Mesendoderm (in vitro differentiated cells): ENCODE data around the gene ENPP7.

ENCODE experiments used
- DNase-seq: peaks from one replicate; pipeline ENCODE4 v3.0.0; 2013
- H2AK5ac ChIP-seq: 2 replicates; pipeline ENCODE4 v1.6.1; 2013; ENCODE audit warnings: low read length, inconsistent platforms
- H2BK120ac ChIP-seq: 2 replicates; pipeline ENCODE4 v1.6.1; 2013; ENCODE audit warnings: low read depth, mild to moderate bottlenecking, low read length, moderate library complexity, mixed read lengths
- H2BK15ac ChIP-seq: replicated peaks from 2 replicates; pipeline ENCODE4 v1.6.1; 2013; ENCODE audit warnings: low read depth, mild to moderate bottlenecking, moderate library complexity
- H2BK5ac ChIP-seq: 2 replicates; pipeline ENCODE4 v1.6.1; 2013; ENCODE audit warnings: low read length, inconsistent platforms
- H3K18ac ChIP-seq: 2 replicates; pipeline ENCODE4 v1.6.1; 2013; ENCODE audit warnings: mild to moderate bottlenecking, low read length, mixed read lengths
- H3K23ac ChIP-seq: one replicate; pipeline ENCODE4 v1.6.1; 2013; ENCODE audit warnings: low read length
- H3K27ac ChIP-seq: 2 replicates; pipeline ENCODE4 v1.5.1; 2013; ENCODE audit warnings: low read depth, mild to moderate bottlenecking, inconsistent platforms, low read length, moderate library complexity
- H3K27me3 ChIP-seq: 2 replicates; pipeline ENCODE4 v1.6.1; 2013; ENCODE audit warnings: low read length, control low read depth, mild to moderate bottlenecking, inconsistent platforms; ENCODE audit not compliant: insufficient read depth, poor library complexity
- H3K36me3 ChIP-seq: 2 replicates; pipeline ENCODE4 v1.6.1; 2013; ENCODE audit warnings: low read length, inconsistent platforms; ENCODE audit not compliant: control insufficient read depth, insufficient read depth
- H3K4ac ChIP-seq: one replicate; pipeline ENCODE4 v1.6.1; 2013; ENCODE audit warnings: low read depth, mild to moderate bottlenecking, low read length, moderate library complexity
- H3K4me1 ChIP-seq: 2 replicates; pipeline ENCODE4 v1.6.1; 2013; ENCODE audit warnings: low read depth, low read length, inconsistent platforms; ENCODE audit not compliant: control insufficient read depth
- H3K4me2 ChIP-seq: 2 replicates; pipeline ENCODE4 v1.6.1; 2013; ENCODE audit warnings: low read length
- H3K4me3 ChIP-seq: 2 replicates; pipeline ENCODE4 v1.5.1; 2013; ENCODE audit warnings: mild to moderate bottlenecking, low read length
- H3K56ac ChIP-seq: one replicate; pipeline ENCODE4 v1.6.1; 2013; ENCODE audit warnings: low read length
- H3K79me1 ChIP-seq: 2 replicates; pipeline ENCODE4 v1.6.1; 2013; ENCODE audit warnings: low read length, inconsistent platforms
- H3K79me2 ChIP-seq: 2 replicates; pipeline ENCODE4 v1.6.1; 2013; ENCODE audit warnings: mild to moderate bottlenecking, low read length; ENCODE audit not compliant: control insufficient read depth, insufficient read depth
- H3K9ac ChIP-seq: 2 replicates; pipeline ENCODE4 v1.6.1; 2013; ENCODE audit warnings: low read length, inconsistent platforms
- H4K5ac ChIP-seq: one replicate; pipeline ENCODE4 v1.6.1; 2013; ENCODE audit warnings: low read length
- H4K8ac ChIP-seq: one replicate; pipeline ENCODE4 v1.6.1; 2013; ENCODE audit warnings: low read depth, mild to moderate bottlenecking, control low read depth, low read length, moderate library complexity
- WGBS: extraction: QIAGEN DNeasy Blood & Tissue Kit; methylation state at CpG from one replicate; pipeline ENCODE4 v1.1.7; 2013; ENCODE audit warnings: low lambda C conversion rate, missing lambda C conversion rate; ENCODE audit not compliant: insufficient coverage; ENCODE audit errors: extremely low coverage; 5-methylcytosine and 5-hydroxymethylcytosine counted together

The ENPP7 gene

DNA sequence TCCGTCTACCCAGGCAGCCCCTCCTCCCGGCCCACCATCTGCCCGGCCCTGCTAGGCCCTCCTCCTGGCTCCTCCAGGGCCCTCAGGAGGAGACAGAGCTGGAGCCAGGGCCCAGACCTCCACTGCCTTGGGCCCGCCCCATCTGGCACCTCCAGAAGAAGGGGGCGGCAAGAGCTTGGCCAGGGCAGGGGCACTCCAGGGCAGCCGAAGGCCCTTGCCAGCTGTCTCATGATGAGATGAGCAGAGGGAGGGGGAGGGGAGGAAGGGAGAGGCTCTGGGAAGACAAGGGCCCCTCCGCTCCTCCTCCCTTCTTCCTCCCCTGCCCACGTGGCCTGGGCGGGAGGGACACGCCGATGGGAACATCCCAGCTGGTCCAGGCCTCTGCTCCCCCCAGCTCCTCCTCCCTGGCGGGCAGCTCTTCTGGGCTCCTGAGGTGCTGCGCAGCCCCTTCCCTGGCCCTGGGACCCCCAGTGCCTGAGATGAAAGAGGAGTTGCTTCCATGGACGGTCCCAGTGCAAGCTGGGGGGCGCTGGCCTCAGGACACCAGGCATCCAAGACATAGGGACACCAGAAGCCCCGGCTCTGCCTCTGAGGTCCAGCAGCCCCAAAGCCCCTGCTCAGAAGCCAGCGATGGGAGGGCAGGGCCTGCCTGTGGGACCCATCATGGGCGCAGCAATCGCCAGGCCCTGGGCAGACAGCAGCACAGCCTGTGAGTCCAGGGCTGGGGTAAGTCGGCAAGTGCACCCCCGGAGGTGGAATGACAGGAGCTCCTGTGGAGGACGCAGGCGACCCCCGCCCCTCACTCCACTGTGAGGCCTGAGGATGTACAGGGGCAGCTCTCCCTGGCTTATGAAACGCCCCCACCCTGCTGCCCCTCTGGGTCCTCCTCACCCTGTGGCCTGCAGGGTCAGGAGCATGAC, 23.6 kb upstream of the ENPP7 start:
- H3K4ac ChIP-seq: no peak overlapping the region
- no peaks in the 10 kb centered on the region for H3K27me3 ChIP-seq
- no peak overlapping the region for H2BK120ac ChIP-seq
- H3K56ac ChIP-seq: no peak overlapping the region
- H3K23ac ChIP-seq: no peak overlapping the region
- H4K8ac ChIP-seq: no peak overlapping the region
- H3K27ac ChIP-seq: no peak overlapping the region
- no peak overlapping the region for H3K9ac ChIP-seq
- H4K5ac ChIP-seq: no peak overlapping the region
- no peaks in the 10 kb centered on the region for H3K4me1 ChIP-seq
- no peak for DNase-seq
- no peak overlapping the region for H3K4me2 ChIP-seq
- H2AK5ac ChIP-seq: no peak overlapping the region
- H2BK5ac ChIP-seq: no peak overlapping the region
- no peak overlapping the region for H3K4me3 ChIP-seq
- H3K79me1 ChIP-seq: no peaks in the 10 kb centered on the region
- H3K36me3 ChIP-seq: no peaks in the 10 kb centered on the region
- H3K79me2 ChIP-seq: no peaks in the 10 kb centered on the region
- WGBS: no CpG with 5 or more reads among the region's 25 CpGs
- no peak overlapping the region for H3K18ac ChIP-seq
- H2BK15ac ChIP-seq: no peak overlapping the region

DNA sequence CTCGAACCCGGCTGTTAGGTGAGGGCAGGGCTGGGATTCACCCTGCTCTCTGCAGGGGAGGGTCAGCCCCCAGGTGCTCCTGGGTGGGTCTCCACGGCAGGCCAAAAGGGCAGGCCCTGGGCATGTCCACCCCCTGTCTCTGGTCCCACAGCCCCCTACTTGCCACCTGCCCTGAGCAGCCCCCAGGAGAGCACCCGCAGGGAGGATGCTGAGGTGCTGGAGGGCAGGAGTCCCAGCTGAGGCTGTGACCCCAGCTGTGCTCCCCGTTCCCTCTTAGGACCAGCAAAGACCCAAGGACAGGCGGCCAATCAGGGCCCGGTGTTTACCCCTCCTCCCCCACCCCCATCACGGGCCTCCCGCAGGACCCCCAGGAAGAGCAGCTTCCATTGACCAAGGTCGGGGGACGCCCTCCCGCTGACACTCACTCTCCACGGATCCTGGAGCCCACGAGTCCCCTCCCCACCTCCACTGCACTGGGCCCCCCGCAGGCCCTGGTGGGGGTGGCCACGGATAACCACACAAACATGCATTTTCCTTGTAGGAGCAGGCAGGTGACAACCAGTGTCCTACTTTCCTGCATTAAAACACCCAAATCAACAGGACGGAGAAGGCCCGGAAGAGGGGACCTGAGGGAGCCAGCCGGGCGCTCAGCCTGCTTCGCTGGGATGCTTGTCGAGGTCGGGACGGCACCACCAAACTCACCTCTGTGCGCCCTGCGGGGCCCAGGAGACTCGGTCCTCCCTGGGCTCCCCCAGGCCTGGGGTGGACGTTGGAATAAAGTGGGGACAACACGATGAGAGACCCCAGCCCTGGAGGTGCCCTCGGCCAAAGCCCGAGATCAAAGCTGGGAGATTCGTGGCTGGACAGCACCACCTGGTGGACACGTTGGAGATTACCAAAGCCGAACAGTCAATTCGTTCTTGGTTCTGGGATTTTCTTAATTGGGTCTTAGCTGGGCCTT, 22.5 kb upstream of the ENPP7 start:
- Histone ChIP-seq H4K5ac (no peak overlapping the region), H3K36me3 (no peaks in the 10 kb centered on the region), H3K4me1 (no peaks in the 10 kb centered on the region), H3K23ac (no peak overlapping the region), H2BK15ac (no peak overlapping the region), H4K8ac (no peak overlapping the region), H2BK120ac (no peak overlapping the region), H3K56ac (peak overlapping the region; percentile 49), H2AK5ac (no peak overlapping the region), H3K27me3 (no peaks in the 10 kb centered on the region), H3K4me3 (no peak overlapping the region), H3K79me1 (no peaks in the 10 kb centered on the region), H3K9ac (no peak overlapping the region), H3K18ac (no peak overlapping the region), H3K79me2 (no peaks in the 10 kb centered on the region), H3K4ac (no peak overlapping the region), H3K4me2 (peak overlapping the region; percentile 38), H2BK5ac (no peak overlapping the region), H3K27ac (no peak overlapping the region)
- WGBS: no CpG with 5 or more reads among the region's 35 CpGs
- peak; percentile 46 for DNase-seq

DNA sequence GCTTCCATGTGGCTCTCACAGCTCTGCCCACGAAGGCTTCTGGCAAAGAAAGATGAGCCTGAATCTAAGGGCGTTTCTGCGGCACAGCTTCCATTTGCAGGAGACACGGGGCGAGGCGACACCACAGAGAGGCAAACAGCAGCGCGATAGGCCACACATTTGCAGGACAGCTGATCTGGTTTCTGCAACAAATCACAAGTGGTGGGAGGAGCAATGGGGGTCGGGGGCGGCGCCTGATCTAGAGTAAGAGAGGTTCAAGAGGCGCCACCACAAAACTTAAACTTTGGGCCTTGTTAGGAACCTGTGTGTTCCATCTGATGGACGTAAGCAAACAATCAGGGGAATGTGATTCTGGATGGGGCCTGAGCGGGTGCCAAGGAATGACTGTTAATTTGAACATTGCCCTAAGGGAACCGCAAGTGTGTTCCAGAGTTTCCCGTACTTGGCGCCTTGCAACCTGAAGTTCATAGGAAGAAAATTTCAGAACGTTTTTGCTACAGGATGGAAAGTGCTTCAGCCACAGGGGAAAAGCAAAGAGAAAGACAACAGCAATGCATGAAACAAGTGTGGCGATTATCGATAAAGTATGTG, 18.9 kb upstream of the ENPP7 start:
- Histone ChIP-seq H3K23ac (no peak overlapping the region), H3K27ac (no peak overlapping the region), H3K79me1 (no peaks in the 10 kb centered on the region), H2BK120ac (no peak overlapping the region), H3K27me3 (no peaks in the 10 kb centered on the region), H3K36me3 (no peaks in the 10 kb centered on the region), H4K5ac (no peak overlapping the region), H3K79me2 (no peaks in the 10 kb centered on the region), H3K4ac (no peak overlapping the region), H3K4me3 (no peak overlapping the region), H3K9ac (no peak overlapping the region), H3K4me2 (no peak overlapping the region), H4K8ac (no peak overlapping the region), H2BK5ac (no peak overlapping the region), H3K18ac (no peak overlapping the region), H3K56ac (no peak overlapping the region), H2BK15ac (no peak overlapping the region), H2AK5ac (no peak overlapping the region), H3K4me1 (no peaks in the 10 kb centered on the region)
- WGBS: no CpG with 5 or more reads among the region's 20 CpGs
- no peak for DNase-seq

GRCh38 chr17:79713391-79713790, 17.4 kb upstream of the ENPP7 start:
- Histone ChIP-seq H2AK5ac (no peak overlapping the region), H3K4me2 (no peak overlapping the region), H4K5ac (no peak overlapping the region), H3K27me3 (no peaks in the 10 kb centered on the region), H3K4me3 (no peak overlapping the region), H3K36me3 (no peaks in the 10 kb centered on the region), H3K56ac (no peak overlapping the region), H3K9ac (no peak overlapping the region), H2BK120ac (no peak overlapping the region), H2BK15ac (no peak overlapping the region), H3K79me1 (no peaks in the 10 kb centered on the region), H2BK5ac (no peak overlapping the region), H4K8ac (no peak overlapping the region), H3K4ac (no peak overlapping the region), H3K27ac (no peak overlapping the region), H3K4me1 (no peaks in the 10 kb centered on the region), H3K18ac (no peak overlapping the region), H3K23ac (no peak overlapping the region), H3K79me2 (no peaks in the 10 kb centered on the region)
- no CpG with 5 or more reads among the region's 14 CpGs for WGBS
- DNase-seq: no peak

DNA sequence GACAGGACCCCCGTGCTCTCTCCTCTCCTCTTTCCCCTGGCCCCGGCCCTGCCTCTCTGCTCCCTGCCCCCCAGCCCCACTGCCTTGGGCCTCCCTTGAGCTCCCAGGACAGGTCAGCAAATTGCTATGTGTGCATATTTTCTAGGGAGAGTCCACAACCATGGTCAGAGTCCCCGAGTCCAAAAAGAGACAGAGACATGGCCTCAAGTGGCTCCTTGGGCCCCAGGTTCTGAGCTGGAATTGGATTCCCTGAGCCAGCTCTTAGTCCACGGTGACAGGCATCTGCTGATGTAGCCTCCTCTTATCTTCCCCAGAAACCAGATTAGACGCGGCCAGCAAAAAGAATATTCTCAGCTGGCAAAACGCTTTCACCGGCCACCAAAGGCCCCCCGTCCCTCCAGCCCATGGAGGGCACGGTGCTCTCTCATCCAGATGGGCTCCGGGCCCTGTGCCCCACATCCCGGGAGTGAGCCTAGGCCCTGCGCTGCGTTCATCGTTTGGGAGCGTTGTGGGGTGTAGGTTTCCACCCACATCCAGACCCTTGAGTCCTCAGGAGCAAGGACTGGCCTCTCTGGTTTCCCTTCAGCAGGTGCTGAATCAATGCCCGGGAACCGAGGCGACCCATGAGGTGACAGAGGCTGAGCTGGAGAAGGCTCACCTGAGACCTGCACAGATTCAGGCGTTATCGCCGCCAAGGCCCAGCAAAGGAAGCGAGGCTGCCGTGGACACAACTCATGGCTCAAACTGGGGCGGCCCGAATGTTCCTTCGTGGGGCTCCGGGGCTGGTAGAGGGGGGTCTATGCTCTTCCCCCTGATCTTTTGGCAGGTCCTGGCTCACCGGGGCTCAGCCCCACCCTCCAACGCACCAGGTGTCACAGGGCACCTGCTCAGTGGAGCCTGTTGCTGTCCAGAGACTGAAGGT, 16.3 kb upstream of the ENPP7 start:
- WGBS: no CpG with 5 or more reads among the region's 30 CpGs
- Histone ChIP-seq H3K79me2 (no peaks in the 10 kb centered on the region), H3K4me3 (no peak overlapping the region), H3K27ac (no peak overlapping the region), H4K5ac (no peak overlapping the region), H4K8ac (no peak overlapping the region), H3K4me2 (no peak overlapping the region), H3K23ac (no peak overlapping the region), H3K18ac (no peak overlapping the region), H2BK120ac (no peak overlapping the region), H3K56ac (no peak overlapping the region), H3K27me3 (no peaks in the 10 kb centered on the region), H3K9ac (no peak overlapping the region), H3K36me3 (no peaks in the 10 kb centered on the region), H2BK15ac (no peak overlapping the region), H3K4me1 (no peaks in the 10 kb centered on the region), H3K4ac (no peak overlapping the region), H3K79me1 (no peaks in the 10 kb centered on the region), H2BK5ac (no peak overlapping the region), H2AK5ac (no peak overlapping the region)
- no peak for DNase-seq
